A549 (cell line): ENCODE measurements around the gene YES1.

ENCODE experiments used
- CBX8 ChIP-seq: fragments of 200-600 bp; sonication (generic); IDR thresholded peaks from 2 replicates; pipeline ENCODE4 v1.6.1; 2016
- CTCF ChIP-seq: fragments of >200 bp; sonication (Bioruptor Twin); formaldehyde crosslinking; IDR thresholded peaks from 3 replicates; pipeline ENCODE4 v1.5.1; 2016
- MAZ ChIP-seq: fragments of 150-350 bp; IDR thresholded peaks from 2 replicates; pipeline ENCODE4 v1.6.1; 2014; ENCODE audit warnings: antibody characterized with exemption, low read depth, low read length, borderline replicate concordance
- POLR2A ChIP-seq: IDR thresholded peaks from 2 replicates; pipeline ENCODE4 v1.6.1; 2012; ENCODE audit warnings: mild to moderate bottlenecking, low read length
- RAD21 ChIP-seq, 2 experiments: fragments of >200 bp in 1 of 2; sonication (Bioruptor Twin) in 1 of 2; formaldehyde crosslinking in 1 of 2; IDR thresholded peaks in 1 of 2; conservative IDR thresholded peaks in 1 of 2; 2 replicates in 1 of 2; 3 replicates in 1 of 2; pipeline ENCODE4 v1.6.1; 2012 to 2018; ENCODE audit warnings: inconsistent platforms in 1 of 2

GRCh38 chr18:834082-834720, 22.2 kb upstream of the YES1 start:
- no peak for TF ChIP-seq CTCF
- no peak for TF ChIP-seq POLR2A
- no peak for TF ChIP-seq RAD21 (conservative IDR thresholded peaks at IDR 0.05 in 1 of 2, IDR thresholded peaks at IDR 0.05 in 1 of 2)
- TF ChIP-seq MAZ = no peak
- TF ChIP-seq CBX8 = no peak
